ENCODE results near the gene ERMP1.
"Not testable (repeated sequence)": the region's sequence is repeated elsewhere in the genome, so short reads cannot be mapped to it uniquely, and the experiment has no call there.

ERMP1 gene, protein sequence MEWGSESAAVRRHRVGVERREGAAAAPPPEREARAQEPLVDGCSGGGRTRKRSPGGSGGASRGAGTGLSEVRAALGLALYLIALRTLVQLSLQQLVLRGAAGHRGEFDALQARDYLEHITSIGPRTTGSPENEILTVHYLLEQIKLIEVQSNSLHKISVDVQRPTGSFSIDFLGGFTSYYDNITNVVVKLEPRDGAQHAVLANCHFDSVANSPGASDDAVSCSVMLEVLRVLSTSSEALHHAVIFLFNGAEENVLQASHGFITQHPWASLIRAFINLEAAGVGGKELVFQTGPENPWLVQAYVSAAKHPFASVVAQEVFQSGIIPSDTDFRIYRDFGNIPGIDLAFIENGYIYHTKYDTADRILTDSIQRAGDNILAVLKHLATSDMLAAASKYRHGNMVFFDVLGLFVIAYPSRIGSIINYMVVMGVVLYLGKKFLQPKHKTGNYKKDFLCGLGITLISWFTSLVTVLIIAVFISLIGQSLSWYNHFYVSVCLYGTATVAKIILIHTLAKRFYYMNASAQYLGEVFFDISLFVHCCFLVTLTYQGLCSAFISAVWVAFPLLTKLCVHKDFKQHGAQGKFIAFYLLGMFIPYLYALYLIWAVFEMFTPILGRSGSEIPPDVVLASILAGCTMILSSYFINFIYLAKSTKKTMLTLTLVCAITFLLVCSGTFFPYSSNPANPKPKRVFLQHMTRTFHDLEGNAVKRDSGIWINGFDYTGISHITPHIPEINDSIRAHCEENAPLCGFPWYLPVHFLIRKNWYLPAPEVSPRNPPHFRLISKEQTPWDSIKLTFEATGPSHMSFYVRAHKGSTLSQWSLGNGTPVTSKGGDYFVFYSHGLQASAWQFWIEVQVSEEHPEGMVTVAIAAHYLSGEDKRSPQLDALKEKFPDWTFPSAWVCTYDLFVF

DNA sequence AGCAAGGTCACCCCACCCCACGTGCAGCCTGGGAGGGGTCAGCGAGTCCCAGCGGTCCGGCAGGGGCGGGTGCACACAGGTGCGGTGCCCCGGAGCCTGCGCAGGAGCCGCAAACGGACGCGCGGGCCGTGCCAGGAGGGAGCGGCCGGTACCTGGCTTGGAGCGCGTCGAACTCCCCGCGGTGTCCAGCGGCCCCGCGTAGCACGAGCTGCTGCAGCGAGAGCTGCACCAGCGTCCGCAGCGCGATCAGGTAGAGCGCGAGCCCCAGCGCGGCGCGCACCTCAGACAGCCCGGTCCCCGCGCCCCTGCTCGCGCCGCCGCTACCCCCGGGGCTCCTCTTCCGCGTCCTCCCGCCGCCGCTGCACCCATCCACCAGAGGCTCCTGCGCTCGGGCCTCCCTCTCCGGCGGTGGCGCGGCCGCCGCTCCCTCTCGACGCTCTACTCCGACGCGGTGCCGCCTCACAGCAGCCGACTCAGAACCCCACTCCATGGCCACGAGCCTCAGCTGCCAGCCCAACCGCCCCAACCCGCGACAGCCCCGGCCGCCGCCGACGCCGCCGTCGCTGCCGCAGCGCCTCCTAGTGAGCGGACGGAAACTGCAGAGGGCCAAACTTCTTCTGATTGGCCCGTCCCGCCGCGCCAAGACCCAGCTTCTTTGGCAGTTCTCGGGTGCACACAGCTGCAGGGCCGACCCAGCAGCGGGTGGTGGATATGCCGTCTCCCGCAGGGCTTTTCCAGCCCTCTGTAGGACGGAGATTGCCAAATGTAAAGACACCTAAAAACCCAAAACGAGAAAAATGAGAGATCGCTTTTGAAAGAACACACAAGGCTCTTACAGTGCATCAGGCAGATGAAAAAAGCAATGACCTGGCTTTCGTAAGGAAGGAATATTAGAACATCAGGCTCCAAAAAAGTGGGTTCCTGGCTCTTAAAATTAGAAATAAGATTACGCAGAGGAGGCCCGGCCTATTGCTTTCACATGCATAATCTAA is at the start of gene ERMP1:
TSS of gene ERMP1 (minus strand) at position 580 of the 992 bp plus-strand sequence. CDS start at position 490, 90 bp downstream.
- DNase-seq (ENCODE audit: low read depth), result peak; percentile 68

DNA sequence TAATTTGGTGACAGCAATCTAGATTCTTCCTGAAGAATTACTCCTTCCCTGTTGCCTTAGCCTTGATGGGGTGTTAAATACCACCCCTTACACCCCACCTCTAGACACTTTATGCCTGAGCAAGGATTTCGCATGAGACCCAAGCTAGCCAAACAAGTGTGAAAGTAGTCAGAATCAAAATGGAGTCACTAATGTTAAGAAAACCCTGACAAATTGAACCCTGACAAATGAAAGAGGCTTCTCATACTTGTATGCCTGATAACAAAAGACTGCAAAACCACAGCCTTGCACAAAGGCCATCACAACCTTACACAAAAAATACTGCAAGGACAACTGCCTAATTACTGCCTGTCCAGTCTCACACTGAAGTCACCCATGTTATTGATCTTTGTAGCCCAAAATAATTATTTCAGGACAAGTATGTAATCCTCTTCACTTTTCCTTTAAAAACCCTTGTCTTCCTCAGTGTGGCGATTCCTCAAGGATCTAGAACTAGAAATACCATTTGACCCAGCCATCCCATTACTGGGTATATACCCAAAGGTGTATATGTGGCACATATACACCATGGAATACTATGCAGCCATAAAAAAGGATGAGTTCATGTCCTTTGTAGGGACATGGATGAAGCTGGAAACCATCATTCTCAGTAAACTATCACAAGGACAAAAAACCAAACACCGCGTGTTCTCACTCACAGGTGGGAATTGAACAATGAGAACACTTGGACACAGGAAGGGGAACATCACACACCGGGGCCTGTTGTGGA is 49.5 kb upstream of the ERMP1 start:
- not testable (repeated sequence) for DNase-seq (ENCODE audit: low read depth)

DNA sequence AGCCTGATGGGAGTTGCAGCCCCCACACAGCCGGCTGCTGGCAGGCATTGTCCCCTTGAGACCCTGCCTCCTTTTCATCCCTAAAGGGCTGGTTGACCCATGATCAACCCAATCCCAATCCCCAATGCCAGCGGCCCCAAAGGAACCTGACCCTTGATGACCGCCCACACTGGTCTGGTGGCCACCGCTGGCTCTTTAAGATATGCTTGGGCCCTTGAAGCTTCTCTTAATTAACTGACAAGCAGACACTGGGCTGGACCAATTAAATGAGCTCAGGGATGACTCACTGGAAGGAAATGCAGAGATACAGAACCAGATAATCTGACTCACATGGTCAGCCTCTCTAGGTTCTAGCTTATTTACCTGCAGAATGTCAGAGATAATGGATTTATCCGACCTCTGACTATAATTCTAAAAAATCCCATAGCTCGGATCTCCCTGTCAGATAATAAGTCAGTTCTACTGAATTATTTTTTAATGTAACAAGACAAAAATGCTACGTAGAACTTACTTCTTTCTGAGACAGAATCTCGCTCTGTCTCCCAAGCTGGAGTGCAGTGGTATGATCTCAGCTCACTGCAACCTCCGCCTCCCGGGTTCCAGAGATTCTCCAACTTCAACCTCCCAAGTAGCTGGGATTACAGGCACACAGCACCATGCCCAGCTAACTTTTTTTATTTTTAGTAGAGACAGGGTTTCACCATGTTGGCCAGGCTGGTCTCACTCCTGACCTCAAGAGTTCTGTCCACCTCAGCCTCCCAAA is 46.7 kb upstream of the ERMP1 start:
- peak; percentile 13 for DNase-seq (ENCODE audit: low read depth)

DNA sequence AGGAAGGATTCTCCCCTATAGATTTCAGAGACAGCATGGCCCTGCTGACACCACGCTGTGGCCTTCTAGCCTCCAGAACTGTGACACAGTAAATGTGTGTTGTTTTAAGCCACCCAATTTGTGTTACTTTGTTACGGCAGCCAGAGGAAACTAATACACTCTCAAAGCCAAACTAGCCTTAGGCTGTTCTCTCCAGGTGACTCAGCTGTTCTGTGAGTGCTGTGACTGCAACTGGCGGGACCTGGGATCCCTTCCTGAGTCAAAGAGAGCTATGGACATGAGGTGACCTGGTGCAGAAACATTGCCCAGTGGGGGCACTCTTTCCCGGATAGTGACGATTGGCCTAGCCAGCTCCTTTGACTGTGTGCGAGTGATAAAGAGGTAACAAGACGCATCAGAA is 43.8 kb upstream of the ERMP1 start:
- no peak for DNase-seq (ENCODE audit: low read depth)

DNA sequence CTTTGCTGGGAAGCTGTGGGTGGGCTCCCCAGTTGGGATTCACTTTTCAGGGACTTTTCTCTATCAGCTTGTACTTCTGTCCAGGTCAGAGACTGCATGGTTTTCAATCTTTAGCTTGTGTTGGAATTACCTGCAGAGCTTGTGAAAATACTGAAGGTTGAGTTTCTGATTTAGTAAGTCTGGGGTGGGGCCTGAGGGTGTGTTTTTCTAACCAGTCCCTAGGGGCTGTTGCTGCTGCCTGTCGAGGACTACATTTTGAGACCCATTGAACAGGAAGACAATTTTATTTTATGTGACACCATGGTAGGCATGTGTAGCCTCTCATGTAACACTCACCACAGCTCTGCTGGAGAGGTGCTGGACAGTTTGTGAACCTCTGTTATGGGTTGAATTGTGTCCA is 43.1 kb upstream of the ERMP1 start:
- DNase-seq (ENCODE audit: low read depth), result no peak

DNA sequence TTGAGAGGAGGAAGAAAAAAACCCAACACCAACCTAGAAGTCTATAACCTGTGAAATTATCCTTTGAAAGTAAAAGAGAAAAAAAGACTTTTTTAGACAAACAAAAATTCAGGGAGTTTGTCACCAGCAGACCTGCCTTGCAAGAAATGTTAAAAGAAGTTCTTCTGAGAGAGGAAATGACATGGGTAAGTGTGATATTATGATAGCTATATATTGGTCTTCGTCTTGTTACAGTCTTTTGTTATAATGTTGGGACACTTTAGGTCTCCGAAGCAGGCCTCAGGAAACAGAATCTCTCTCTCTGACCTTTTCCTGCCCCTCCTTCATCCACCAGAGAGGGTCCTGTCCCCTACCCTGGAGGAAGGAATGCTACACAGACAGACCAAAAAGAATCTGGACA is 41.1 kb upstream of the ERMP1 start:
- DNase-seq (ENCODE audit: low read depth), result no peak

DNA sequence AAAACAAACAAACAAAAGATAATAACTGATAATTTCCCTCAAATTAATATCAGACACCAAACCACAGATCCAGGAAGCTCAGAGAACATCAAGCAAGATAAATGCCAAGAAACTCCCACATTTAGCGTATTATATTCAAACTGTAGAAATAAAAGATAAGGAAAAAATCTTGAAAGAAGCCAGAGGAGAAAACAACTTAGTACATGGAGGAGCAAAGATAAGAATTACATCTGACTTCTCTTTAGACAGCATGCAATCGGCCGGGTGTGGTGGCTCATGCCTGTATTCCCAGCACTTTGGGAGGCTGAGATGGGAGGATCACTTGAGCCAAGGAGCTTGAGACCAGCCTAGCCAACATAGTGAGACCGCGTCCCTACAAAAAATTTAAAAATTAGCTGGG is 40.5 kb upstream of the ERMP1 start:
- DNase-seq (ENCODE audit: low read depth), result no peak

DNA sequence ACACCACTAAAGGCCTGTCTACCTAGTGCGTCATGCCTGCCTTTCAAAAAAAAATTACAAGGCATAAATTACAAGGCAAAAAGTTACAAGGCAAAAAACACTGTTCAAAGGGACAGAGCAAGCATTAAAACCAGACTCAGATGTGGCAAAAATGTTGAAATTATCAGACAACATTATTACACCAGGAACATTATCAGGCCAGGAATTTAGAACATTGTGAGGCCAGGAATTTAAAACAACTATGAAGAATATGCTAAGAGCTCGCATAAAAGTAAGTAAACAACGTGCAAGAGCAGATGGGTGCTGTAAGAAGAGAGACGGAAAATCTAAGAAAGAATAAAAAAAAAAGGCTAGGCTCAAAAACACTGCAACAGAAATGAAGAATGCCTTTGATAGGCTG is 39.6 kb upstream of the ERMP1 start:
- no peak for DNase-seq (ENCODE audit: low read depth)

DNA sequence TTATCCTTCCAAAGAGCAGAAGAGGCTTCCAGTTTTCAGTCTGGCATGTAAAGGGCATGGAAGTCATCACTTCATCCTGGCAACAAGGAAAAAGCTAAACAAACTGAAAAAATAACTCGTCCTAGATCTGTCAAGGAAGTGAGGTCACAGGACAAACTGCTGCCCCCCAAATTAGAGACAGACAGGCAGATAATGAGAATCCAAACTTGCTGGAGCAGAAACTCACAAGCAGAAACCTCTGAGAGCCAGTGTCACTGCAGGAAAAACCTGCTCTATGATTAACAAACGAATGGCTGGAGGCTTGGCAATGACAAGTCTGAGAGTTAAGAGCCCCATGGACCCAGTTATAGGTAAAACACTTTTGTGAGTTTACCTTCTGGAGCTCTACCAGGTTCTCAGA is 38.9 kb upstream of the ERMP1 start:
- DNase-seq (ENCODE audit: low read depth), result no peak

DNA sequence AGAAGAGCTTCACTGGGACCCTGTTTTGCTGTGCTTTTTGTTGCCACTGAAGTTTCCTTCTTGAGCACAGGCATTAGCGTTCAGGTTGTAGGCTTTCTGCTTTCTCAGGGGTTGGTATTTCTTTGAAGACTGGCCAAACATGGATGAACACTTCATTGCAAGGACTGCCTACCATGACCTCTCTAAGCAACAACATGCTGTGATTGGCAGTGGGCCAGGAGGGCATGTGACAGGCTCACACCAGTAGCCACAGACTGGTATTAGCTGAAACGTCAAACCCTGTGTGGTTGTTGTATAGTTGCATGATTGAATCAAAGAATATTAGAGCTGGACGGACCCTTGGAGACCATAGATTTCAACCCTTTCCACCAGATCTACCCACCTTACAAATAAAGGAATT is 37.8 kb upstream of the ERMP1 start:
- no peak for DNase-seq (ENCODE audit: low read depth)

DNA sequence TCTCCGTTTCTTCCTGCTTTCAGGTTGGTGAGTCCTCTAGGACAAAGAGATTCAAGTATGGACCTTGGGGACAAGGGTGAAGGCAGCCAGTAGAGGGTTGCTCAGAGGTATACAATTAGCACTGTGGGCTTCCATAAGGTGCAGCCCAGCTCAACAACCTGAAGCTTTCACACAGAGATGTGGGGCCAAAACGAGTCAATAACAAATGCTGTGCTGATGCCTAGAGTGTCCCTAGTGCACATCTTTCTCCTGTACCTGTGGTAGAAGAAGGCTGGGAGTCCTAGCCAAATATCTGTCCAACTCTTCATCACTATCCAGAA is 37.1 kb upstream of the ERMP1 start:
- DNase-seq (ENCODE audit: low read depth), result no peak

DNA sequence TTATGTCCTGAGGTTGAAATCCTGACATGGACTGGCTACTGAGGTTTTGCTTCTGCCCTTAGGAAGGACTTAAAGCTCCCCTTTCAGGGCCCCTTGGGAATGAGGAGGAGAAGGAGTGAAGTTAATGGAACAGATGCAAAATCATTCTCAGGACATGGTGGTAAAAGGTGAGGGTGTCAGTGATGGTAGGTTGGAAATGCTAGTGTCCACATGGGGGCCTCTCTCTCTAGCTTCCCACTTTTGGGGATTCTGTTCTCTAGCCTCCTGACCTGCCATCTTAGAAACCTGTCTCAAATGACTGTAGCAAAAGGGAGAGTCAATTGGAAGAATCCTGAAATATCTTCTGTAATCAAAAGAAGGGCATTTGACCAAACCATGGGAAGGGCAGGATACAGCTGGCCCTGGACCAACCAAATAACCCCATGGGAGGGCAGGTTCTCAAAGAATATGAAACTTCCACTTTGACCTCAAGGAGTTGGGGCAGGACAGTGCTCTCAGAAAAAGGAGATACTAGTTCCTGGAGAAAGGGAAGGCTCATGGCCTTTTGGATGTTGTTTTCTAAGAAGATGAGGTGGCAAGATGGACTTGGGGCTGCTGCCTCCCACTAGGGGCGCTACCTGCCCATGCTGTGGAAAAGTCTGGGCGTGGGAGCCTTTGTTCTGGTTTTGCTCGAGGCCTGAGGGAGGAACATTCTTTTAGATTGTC is 36.5 kb upstream of the ERMP1 start:
- no peak for DNase-seq (ENCODE audit: low read depth)

DNA sequence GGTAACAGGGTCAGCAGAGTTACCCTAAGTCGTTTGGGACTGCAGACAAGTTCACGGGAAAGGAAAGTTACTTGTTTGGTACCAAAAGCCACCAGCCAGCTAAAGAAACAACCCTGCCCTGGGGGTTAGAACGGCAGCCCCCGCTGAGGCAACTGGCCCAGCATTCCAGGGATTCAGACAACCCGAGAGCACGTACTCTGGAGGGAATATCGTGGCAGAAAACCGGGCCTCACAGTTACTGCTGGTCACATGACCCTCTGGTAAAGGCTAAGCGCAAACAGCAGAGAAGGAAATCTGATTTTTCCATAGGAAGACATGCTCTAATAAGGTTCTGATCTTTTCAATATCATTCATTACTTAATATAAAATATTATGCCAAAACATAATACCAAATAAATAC is 35.3 kb upstream of the ERMP1 start:
- DNase-seq (ENCODE audit: low read depth), result no peak

DNA sequence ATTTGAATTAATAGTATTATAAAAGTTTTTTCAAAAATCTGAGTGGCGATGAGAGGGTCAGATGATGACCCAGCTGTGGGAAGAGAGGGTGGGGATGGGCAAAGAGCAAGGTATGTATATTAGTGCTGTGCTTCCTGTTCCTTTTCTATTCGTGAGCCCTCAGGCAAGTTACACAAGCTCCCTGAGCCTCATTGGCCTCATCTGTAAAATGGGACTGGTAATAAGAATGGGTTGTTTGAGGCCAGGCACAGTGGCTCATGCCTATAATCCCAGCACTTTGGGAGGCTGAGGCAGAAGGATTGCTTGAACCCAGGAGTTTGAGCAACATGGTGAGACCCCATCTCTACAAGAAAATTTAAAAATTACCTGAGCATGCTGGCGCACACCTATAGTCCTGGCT is 33.8 kb upstream of the ERMP1 start:
- no peak for DNase-seq (ENCODE audit: low read depth)

DNA sequence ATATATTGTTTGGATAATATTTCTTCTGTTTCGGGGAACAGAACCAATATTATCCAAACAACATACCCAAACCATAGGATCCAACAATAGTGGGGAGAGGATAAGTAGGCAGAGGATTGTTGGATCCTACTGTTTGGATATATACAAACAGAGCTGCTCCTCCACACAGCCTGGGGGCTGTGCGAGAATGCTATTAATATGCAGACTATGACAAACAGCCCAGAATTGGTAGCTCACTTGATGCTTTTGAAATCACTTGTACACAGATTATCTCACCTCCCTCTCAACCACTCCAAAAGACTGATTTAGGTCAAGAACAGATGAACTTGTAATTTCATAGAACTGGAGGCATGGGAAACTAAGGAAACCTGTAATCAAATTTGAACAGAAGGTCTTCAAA is 33.4 kb upstream of the ERMP1 start:
- no peak for DNase-seq (ENCODE audit: low read depth)

DNA sequence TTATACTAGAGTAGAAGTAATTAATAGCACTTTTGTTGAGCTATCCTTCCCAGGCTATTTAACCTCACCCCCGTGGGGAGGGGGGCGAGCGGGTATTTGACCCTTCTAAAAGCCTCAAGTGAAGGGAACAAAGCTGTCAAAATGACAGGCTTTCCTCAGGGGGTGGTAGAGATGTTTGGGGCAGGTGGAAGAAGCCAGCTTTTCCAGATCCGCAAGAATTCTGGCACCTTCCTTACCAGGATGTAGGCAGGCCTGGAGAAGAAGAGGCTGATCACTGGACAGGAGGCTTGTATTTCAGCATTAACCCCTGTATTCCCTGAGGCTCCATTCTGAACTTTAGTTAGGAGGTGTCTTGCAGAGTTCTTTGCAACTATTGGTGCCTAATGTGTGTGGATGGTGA is 31.5 kb upstream of the ERMP1 start:
- no peak for DNase-seq (ENCODE audit: low read depth)

DNA sequence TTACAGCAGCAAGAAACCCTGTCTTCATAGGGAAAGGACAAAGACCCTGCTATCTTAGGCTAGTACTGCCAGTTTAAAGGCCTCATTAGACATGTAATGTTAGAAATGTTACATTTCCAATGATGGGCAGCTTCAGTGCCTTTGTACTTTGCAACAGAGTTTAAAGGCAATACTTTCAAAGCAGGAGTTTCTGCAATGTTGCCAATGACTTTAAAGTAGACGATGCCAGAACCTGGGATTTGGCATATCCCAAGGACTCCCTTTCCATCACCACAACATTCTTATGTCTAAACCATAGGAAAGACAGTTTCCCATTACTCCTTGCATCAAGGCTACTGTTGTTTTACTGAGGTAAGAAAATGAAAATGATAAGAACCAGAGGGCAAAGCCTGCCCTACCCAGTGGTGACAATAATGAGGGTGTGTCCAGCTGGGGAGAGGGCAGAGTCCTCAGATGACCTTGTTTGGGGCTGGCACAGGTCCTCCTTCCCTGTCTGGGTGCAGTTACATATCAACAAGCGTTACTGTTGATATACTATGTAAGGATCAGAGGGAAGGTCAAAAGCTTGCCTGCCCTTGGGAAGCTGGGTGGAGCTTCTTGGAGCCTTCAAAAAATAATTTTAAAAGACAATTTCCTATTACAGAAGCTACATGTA is 30.3 kb upstream of the ERMP1 start:
- DNase-seq (ENCODE audit: low read depth), result no peak

DNA sequence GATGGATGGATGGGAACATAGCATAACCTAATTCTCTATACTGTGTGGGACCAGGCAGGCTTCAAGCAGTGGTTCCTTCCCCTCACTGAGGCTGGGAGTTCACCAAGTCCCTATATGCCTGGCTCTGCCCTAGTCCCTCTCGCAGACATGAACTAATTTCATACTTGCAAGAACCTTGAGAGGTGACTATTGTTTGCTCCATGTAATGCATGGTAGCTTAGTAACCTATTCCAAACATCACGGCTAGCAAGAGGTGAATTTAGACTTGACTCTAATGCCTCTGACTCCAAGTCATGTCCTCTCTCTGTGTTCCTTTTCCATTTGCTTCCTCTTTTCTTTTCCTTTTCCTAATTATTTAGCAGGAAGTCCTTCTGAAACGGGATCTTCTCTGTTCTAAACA is 25.9 kb upstream of the ERMP1 start:
- no peak for DNase-seq (ENCODE audit: low read depth)

DNA sequence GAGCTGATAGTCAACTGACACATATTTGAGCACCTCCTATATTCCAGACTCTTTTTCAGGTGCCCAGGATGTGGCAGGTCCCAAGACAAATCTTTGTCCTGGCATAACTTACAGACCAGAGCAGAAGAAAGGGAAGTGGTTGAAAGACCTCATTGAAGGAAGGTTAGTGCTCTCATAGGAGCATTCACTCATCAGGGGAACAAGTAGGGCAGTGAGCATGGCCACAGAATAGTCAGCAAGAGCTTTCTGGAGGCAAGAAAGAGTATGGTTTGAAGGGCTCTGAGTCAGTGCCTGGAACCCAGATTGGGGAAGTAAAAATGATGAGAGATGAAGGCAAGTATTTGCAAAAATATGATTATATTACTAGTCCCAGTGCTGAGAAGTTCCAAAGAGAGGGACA is 25.0 kb upstream of the ERMP1 start:
- no peak for DNase-seq (ENCODE audit: low read depth)

Measured in stromal cell of bone marrow (primary cell).